Stimulated activated CD4-positive, alpha-beta T cell treated with anti-CD3 and anti-CD28 coated beads, Interleukin-12 subunit alpha, Interleukin-12 subunit beta, amount 100 ng/mL, for 48 hours (primary cell): Measurements from ENCODE around the gene MAEA.
"Not testable (repeated sequence)": the region's sequence is repeated elsewhere in the genome, so short reads cannot be mapped to it uniquely, and the experiment has no call there.

Experiments used
- DNase-seq, 3 donors: peaks; one replicate each; pipeline ENCODE4 v3.0.0-alpha.2; 2020; ENCODE audit warnings: low read depth in 2 of 3, low spot score in 1 of 3

MAEA gene

GRCh38 chr4:1318488-1319213 lies 29.0 kb downstream of the MAEA start:
- DNase-seq = no peak

- no peak for DNase-seq
Observed at GRCh38 chr4:1321486-1321885, 31.8 kb downstream of the MAEA start.

GRCh38 chr4:1321946-1322650 lies 32.4 kb downstream of the MAEA start:
- DNase-seq = no peak

- DNase-seq = no peak
Observed at GRCh38 chr4:1323280-1323634, 33.6 kb downstream of the MAEA start.

- DNase-seq = no peak
Observed at GRCh38 chr4:1323635-1324442, 34.1 kb downstream of the MAEA start.

GRCh38 chr4:1324443-1325175 lies 34.9 kb downstream of the MAEA start:
- not testable (repeated sequence) for DNase-seq

GRCh38 chr4:1325176-1325480 lies 35.4 kb downstream of the MAEA start:
- no peak for DNase-seq

- no peak for DNase-seq
Observed at GRCh38 chr4:1325681-1326635, 36.3 kb downstream of the MAEA start.

GRCh38 chr4:1326751-1327525 lies 37.2 kb downstream of the MAEA start:
- DNase-seq = no peak

- no peak for DNase-seq
Observed at GRCh38 chr4:1327526-1328266, 38.0 kb downstream of the MAEA start.

- DNase-seq = no peak
Observed at GRCh38 chr4:1328267-1329155, 38.8 kb downstream of the MAEA start.

GRCh38 chr4:1329408-1330371 lies 40.0 kb downstream of the MAEA start:
- no peak for DNase-seq

GRCh38 chr4:1330761-1331590 lies 41.3 kb downstream of the MAEA start:
- peak; percentile 47 to 62 (median 50) for DNase-seq

GRCh38 chr4:1331591-1332353 lies 42.1 kb downstream of the MAEA start:
- no peak for DNase-seq

- DNase-seq = no peak
Observed at GRCh38 chr4:1332686-1333085, 43.0 kb downstream of the MAEA start.
